ENCODE data around the gene INPP5F. TPM values are rescaled to one million over a fixed set of nuclear protein-coding genes. Genes with fewer than 3 reads are reported as not detected.

The INPP5F gene
- total and polyA plus RNA-seq, 2 experiments from 2014 or later, result 41.4 to 86.0 TPM

- Histone ChIP-seq H3K4me3 (no peak overlapping the region), H3K27ac (ENCODE audit: low read depth) (no peak overlapping the region), H3K27me3 (ENCODE audit: insufficient read depth) (no peaks in the 10 kb centered on the region), H3K9me2 (ENCODE audit: insufficient read depth) (0 out of 2 replicates have a peak, but pooled peaks cover 9% of the 10 kb centered on the region), H2AFZ (no peak overlapping the region), H3K36me3 (ENCODE audit: insufficient read depth) (no peaks in the 10 kb centered on the region; the same call in 1 of the 2 replicates), H3F3A (replicated peaks; ENCODE audit: low read depth) (no peaks in the 10 kb centered on the region), H3K4me2 (no peak overlapping the region), H3K4me1 (ENCODE audit: insufficient read depth) (peaks cover 9% of the 10 kb centered on the region), H4K20me1 (replicated peaks; ENCODE audit: insufficient read depth) (no peaks in the 10 kb centered on the region), H3K79me2 (replicated peaks; ENCODE audit: insufficient read depth) (no peaks in the 10 kb centered on the region)
- Mint-ChIP-seq H3K36me3 (ENCODE audit: low read depth) (peaks cover 16% of the 10 kb centered on the region), H3K27ac (no peak overlapping the region), H3K9me3 (peaks cover 25% of the 10 kb centered on the region), H3K27me3 (ENCODE audit: insufficient read depth, low read depth, poor library complexity) (peaks cover 7% of the 10 kb centered on the region), H3K4me3 (no peak overlapping the region), H3K4me1 (peaks cover 17% of the 10 kb centered on the region)
- TF ChIP-seq NANOG (IDR thresholded peaks at IDR 0.05; ENCODE audit: borderline replicate concordance) (no peak), JUNB (IDR thresholded peaks at IDR 0.05; ENCODE audit: unreplicated experiment) (no peak), ZNF462 (CRISPR knock-in tag; IDR thresholded peaks at IDR 0.05) (no peak), REST (IDR thresholded peaks at IDR 0.05; ENCODE audit: unreplicated experiment) (no peak), ETS1 (IDR thresholded peaks at IDR 0.05) (no peak), CREB1 (CRISPR knock-in tag; IDR thresholded peaks at IDR 0.05; ENCODE audit: low read depth) (no peak), STAT1 (IDR thresholded peaks at IDR 0.05; ENCODE audit: unreplicated experiment) (no peak), CTCF (conservative IDR thresholded peaks at IDR 0.05; ENCODE audit: low read depth in 2 of 2) (no peak), ZNF331 (CRISPR knock-in tag; IDR thresholded peaks at IDR 0.05; ENCODE audit: low read depth) (no peak), ZNF114 (CRISPR knock-in tag; IDR thresholded peaks at IDR 0.05) (no peak), EZH2phosphoT487 (IDR thresholded peaks at IDR 0.05; ENCODE audit: unreplicated experiment) (no peak), POLR2AphosphoS5 (IDR thresholded peaks at IDR 0.05; ENCODE audit: low read depth) (no peak), EZH2 (IDR thresholded peaks at IDR 0.05; ENCODE audit: low read depth, unreplicated experiment) (no peak)
- DNase-seq (ENCODE audit: low spot score), result no peak
- ATAC-seq, result no peak
Measured at GRCh38 chr10:119703903-119704508, 21.8 kb upstream of the INPP5F start.
